Measurements from ENCODE around the gene KIF20A.

DNA sequence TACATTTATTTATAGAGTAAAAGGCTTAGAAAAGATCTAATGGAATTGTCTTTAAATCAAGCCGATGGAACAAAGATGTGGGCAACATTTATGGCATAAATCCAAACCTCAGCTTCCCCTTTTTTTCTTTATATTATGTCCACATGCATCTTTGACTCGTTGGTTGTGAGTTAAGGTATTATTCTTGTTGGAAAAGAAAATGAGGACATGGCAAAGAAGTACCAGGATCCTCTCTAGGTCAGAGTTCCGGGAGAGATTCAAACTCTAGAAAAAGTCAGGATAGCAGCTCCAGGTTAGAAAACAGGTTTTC is 39.2 kb upstream of the KIF20A start:
- TF ChIP-seq POLR2A (IDR thresholded peaks at IDR 0.05; ENCODE audit: low read depth, low read length) (no peak), TAF1 (IDR thresholded peaks at IDR 0.05; ENCODE audit: borderline replicate concordance, low read depth, low read length) (no peak), POLR2AphosphoS5 (IDR thresholded peaks at IDR 0.05; ENCODE audit: low read depth, low read length) (no peak)

All from GM12892 (cell line).